ENCODE results near the gene CRTC3. TPM values are rescaled to one million over a fixed set of nuclear protein-coding genes. Genes with fewer than 3 reads are reported as not detected.

The CRTC3 gene
- total RNA-seq, 1 experiment from 2014 or later: 45.0 TPM

DNA sequence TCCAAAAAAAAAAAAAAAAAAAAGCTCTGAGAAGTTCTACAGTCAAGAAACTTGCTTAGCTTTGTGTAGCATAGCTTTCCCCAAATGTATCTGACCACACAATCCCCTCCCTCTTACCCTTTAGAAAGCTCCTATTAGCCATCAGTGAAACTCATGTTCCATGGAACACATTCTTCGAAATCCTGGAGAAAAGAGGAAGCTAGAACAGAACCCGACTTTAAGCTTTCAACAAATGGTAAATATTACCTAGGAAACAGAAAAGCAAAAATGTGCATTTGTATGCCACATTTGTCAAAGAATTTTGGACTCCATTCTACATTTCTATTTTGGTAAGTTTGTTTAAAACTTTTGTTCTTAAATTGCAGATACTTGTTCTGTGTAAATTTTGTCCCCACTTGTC lies 17.4 kb upstream of the CRTC3 start:
- intact Hi-C loops (cut with micrococcal nuclease; ENCODE audit: unreplicated experiment): no loop called here
- Histone ChIP-seq H3K27ac (ENCODE audit: low read length) (no peak overlapping the region), H3K4me3 (ENCODE audit: low read depth in 2 of 2, low read length in 2 of 2) (no peak overlapping the region), H3K4me1 (ENCODE audit: control insufficient read depth, insufficient read depth, low read length) (no peaks in the 10 kb centered on the region), H3K27me3 (ENCODE audit: control insufficient read depth, insufficient read depth, low read length) (no peaks in the 10 kb centered on the region), H3K9me3 (ENCODE audit: control insufficient read depth, insufficient read depth, low read depth, low read length) (no peaks in the 10 kb centered on the region), H3K36me3 (ENCODE audit: control insufficient read depth, insufficient read depth, low read length) (no peaks in the 10 kb centered on the region)
- in situ Hi-C loops (cut with HindIII; ENCODE audit: low pct_unique_long_range_greater_than_20kb, low sequenced_read_pairs): no loop called here
- POLR2A ChIA-PET: no interaction called here
- DNase-seq (ENCODE audit: low read depth, low spot score): no peak
- no peak for ATAC-seq
- no TSS peak for BruUV-seq (replicated peaks)
- TF ChIP-seq, protein P1, sequence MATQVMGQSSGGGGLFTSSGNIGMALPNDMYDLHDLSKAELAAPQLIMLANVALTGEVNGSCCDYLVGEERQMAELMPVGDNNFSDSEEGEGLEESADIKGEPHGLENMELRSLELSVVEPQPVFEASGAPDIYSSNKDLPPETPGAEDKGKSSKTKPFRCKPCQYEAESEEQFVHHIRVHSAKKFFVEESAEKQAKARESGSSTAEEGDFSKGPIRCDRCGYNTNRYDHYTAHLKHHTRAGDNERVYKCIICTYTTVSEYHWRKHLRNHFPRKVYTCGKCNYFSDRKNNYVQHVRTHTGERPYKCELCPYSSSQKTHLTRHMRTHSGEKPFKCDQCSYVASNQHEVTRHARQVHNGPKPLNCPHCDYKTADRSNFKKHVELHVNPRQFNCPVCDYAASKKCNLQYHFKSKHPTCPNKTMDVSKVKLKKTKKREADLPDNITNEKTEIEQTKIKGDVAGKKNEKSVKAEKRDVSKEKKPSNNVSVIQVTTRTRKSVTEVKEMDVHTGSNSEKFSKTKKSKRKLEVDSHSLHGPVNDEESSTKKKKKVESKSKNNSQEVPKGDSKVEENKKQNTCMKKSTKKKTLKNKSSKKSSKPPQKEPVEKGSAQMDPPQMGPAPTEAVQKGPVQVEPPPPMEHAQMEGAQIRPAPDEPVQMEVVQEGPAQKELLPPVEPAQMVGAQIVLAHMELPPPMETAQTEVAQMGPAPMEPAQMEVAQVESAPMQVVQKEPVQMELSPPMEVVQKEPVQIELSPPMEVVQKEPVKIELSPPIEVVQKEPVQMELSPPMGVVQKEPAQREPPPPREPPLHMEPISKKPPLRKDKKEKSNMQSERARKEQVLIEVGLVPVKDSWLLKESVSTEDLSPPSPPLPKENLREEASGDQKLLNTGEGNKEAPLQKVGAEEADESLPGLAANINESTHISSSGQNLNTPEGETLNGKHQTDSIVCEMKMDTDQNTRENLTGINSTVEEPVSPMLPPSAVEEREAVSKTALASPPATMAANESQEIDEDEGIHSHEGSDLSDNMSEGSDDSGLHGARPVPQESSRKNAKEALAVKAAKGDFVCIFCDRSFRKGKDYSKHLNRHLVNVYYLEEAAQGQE (IDR thresholded peaks at IDR 0.05; ENCODE audit: insufficient read depth in 1 of 2, low read depth in 2 of 2, low read length in 1 of 2): no peak
- no peak for TF ChIP-seq TCF7L2 (IDR thresholded peaks at IDR 0.05; ENCODE audit: low read depth, low read length)
- TF ChIP-seq SIN3A (IDR thresholded peaks at IDR 0.05; ENCODE audit: borderline replicate concordance, insufficient read depth, low read depth, low read length): no peak
- TF ChIP-seq POLR2AphosphoS5 (IDR thresholded peaks at IDR 0.05; ENCODE audit: low read depth, low read length): no peak
- TF ChIP-seq, protein P2, sequence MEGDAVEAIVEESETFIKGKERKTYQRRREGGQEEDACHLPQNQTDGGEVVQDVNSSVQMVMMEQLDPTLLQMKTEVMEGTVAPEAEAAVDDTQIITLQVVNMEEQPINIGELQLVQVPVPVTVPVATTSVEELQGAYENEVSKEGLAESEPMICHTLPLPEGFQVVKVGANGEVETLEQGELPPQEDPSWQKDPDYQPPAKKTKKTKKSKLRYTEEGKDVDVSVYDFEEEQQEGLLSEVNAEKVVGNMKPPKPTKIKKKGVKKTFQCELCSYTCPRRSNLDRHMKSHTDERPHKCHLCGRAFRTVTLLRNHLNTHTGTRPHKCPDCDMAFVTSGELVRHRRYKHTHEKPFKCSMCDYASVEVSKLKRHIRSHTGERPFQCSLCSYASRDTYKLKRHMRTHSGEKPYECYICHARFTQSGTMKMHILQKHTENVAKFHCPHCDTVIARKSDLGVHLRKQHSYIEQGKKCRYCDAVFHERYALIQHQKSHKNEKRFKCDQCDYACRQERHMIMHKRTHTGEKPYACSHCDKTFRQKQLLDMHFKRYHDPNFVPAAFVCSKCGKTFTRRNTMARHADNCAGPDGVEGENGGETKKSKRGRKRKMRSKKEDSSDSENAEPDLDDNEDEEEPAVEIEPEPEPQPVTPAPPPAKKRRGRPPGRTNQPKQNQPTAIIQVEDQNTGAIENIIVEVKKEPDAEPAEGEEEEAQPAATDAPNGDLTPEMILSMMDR (IDR thresholded peaks at IDR 0.05): no peak
- CTCF ChIA-PET: interaction anchor here (0.7 kb wide), 2 partner anchors 99 to 441 kb away, joined by 10 to 16 read pairs; no protein-coding TSS in a partner anchor

GRCh38 chr15:90512981-90513380 lies 16.7 kb upstream of the CRTC3 start:
- ATAC-seq: no peak
- no peaks in the 10 kb centered on the region for H3K36me3 ChIP-seq (ENCODE audit: control insufficient read depth, insufficient read depth, low read length)
- BruUV-seq (replicated peaks): no TSS peak
- DNase-seq (ENCODE audit: low read depth, low spot score): no peak
- in situ Hi-C loops (cut with HindIII; ENCODE audit: low pct_unique_long_range_greater_than_20kb, low sequenced_read_pairs): no loop called here
- ChIA-PET POLR2A (interaction anchor here (0.6 kb wide), 2 partner anchors 368 to 756 kb away, joined by 3 to 8 read pairs; no protein-coding TSS in a partner anchor), CTCF (interaction anchor here (0.6 kb wide), 1 partner anchor 21 kb away, joined by 3 read pairs; no protein-coding TSS in a partner anchor)
- H3K27me3 ChIP-seq (ENCODE audit: control insufficient read depth, insufficient read depth, low read length): no peaks in the 10 kb centered on the region
- no peaks in the 10 kb centered on the region for H3K4me1 ChIP-seq (ENCODE audit: control insufficient read depth, insufficient read depth, low read length)
- no peaks in the 10 kb centered on the region for H3K9me3 ChIP-seq (ENCODE audit: control insufficient read depth, insufficient read depth, low read depth, low read length)
- no peak overlapping the region for H3K27ac ChIP-seq (ENCODE audit: low read length)
- intact Hi-C loops (cut with micrococcal nuclease; ENCODE audit: unreplicated experiment): no loop called here
- H3K4me3 ChIP-seq (ENCODE audit: low read depth in 2 of 2, low read length in 2 of 2): no peak overlapping the region
- TF ChIP-seq, protein P2 (IDR thresholded peaks at IDR 0.05): no peak
- TF ChIP-seq TCF7L2 (IDR thresholded peaks at IDR 0.05; ENCODE audit: low read depth, low read length): no peak
- no peak for TF ChIP-seq POLR2AphosphoS5 (IDR thresholded peaks at IDR 0.05; ENCODE audit: low read depth, low read length)
- TF ChIP-seq, protein P1 (IDR thresholded peaks at IDR 0.05; ENCODE audit: insufficient read depth in 1 of 2, low read depth in 2 of 2, low read length in 1 of 2): no peak
- no peak for TF ChIP-seq SIN3A (IDR thresholded peaks at IDR 0.05; ENCODE audit: borderline replicate concordance, insufficient read depth, low read depth, low read length)

Measured in Panc1 (cell line).